ENCODE results near the gene MRTFA.

DNA sequence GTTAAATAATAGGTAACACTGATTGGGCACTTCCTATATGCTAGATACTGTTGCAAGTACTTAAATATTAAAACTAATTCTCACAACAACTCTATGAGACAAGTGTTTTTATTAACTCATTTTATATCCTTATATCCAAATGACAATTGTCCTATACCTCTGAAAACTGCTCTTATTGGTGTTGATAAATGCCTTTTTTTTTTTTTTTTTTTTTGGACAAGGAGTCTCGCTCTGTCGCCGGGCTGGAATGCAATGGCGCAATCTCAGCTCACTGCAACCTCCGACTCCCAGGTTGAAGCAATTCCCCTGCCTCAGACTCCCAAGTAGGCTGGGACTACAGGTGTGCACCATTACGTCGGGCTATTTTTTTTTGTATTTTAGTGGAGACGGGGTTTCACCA lies 41.6 kb downstream of the MRTFA start:
- no peak for TF ChIP-seq POLR2A (IDR thresholded peaks at IDR 0.05)
- TF ChIP-seq, protein P1, sequence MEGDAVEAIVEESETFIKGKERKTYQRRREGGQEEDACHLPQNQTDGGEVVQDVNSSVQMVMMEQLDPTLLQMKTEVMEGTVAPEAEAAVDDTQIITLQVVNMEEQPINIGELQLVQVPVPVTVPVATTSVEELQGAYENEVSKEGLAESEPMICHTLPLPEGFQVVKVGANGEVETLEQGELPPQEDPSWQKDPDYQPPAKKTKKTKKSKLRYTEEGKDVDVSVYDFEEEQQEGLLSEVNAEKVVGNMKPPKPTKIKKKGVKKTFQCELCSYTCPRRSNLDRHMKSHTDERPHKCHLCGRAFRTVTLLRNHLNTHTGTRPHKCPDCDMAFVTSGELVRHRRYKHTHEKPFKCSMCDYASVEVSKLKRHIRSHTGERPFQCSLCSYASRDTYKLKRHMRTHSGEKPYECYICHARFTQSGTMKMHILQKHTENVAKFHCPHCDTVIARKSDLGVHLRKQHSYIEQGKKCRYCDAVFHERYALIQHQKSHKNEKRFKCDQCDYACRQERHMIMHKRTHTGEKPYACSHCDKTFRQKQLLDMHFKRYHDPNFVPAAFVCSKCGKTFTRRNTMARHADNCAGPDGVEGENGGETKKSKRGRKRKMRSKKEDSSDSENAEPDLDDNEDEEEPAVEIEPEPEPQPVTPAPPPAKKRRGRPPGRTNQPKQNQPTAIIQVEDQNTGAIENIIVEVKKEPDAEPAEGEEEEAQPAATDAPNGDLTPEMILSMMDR (IDR thresholded peaks at IDR 0.05) = no peak

All from adrenal gland (tissue), 5 donors.